HepG2 (cell line): ENCODE measurements around the gene TMEM44.

Experiments used
- NFIC ChIP-seq: IDR thresholded peaks from 2 replicates; pipeline ENCODE4 v1.6.1; 2012; ENCODE audit warnings: mild to moderate bottlenecking, low read length, inconsistent platforms
- NFKBIZ ChIP-seq: IDR thresholded peaks from 2 replicates; pipeline ENCODE4 v1.6.1; 2018; ENCODE audit warnings: missing genetic modification reagents, missing compliant biosample characterization
- POLR2A ChIP-seq, 2 experiments: IDR thresholded peaks; 2 replicates each; pipeline ENCODE4 v1.6.1; 2011; ENCODE audit warnings: low read depth in 2 of 2, low read length in 2 of 2, mild to moderate bottlenecking in 1 of 2, moderate library complexity in 1 of 2; ENCODE audit not compliant: insufficient read depth in 1 of 2
- RBM22 ChIP-seq: fragments of 200-400 bp; formaldehyde crosslinking; optimal IDR thresholded peaks from 2 replicates; pipeline ENCODE3; 2017; ENCODE audit warnings: mild to moderate bottlenecking, low read length, moderate library complexity
- RNF2 ChIP-seq: fragments of 450-650 bp; conservative IDR thresholded peaks from 2 replicates; pipeline ENCODE4 v1.6.1; 2016; ENCODE audit warnings: low read depth
- SKIL ChIP-seq: sonication (generic); formaldehyde crosslinking; IDR thresholded peaks from 2 replicates; pipeline ENCODE4 v1.8.0; 2022; ENCODE audit warnings: missing genetic modification reagents, mild to moderate bottlenecking, moderate library complexity, borderline replicate concordance
- SNAPC5 ChIP-seq: sonication (generic); formaldehyde crosslinking; IDR thresholded peaks from 2 replicates; pipeline ENCODE4 v1.8.1; 2023; ENCODE audit warnings: mild to moderate bottlenecking, missing genetic modification reagents, borderline replicate concordance
- ZBTB33 ChIP-seq: sonication (generic); formaldehyde crosslinking; IDR thresholded peaks from 2 replicates; pipeline ENCODE4 v1.4.0; 2020; ENCODE audit warnings: missing genetic modification reagents
- ZKSCAN1 ChIP-seq: fragments of 150-350 bp; IDR thresholded peaks from 2 replicates; pipeline ENCODE4 v1.6.1; 2014; ENCODE audit warnings: low read length
- ZNF232 ChIP-seq: sonication (generic); formaldehyde crosslinking; IDR thresholded peaks from 2 replicates; pipeline ENCODE4 v1.4.0; 2020; ENCODE audit warnings: missing genetic modification reagents, borderline replicate concordance
- ZNF468 ChIP-seq: sonication (generic); formaldehyde crosslinking; IDR thresholded peaks from 2 replicates; pipeline ENCODE4 v1.8.0; 2022; ENCODE audit warnings: mild to moderate bottlenecking, moderate library complexity, missing genetic modification reagents
- ZNF766 ChIP-seq: sonication (generic); formaldehyde crosslinking; IDR thresholded peaks from 2 replicates; pipeline ENCODE4 v1.5.0; 2020; ENCODE audit warnings: missing genetic modification reagents, borderline replicate concordance

GRCh38 chr3:194654443-194654842 lies 21.2 kb upstream of the TMEM44 start:
- TF ChIP-seq ZNF468 (no peak), ZBTB33 (CRISPR knock-in tag) (no peak), ZKSCAN1 (no peak), RBM22 (no peak), RNF2 (no peak), SKIL (no peak), NFIC (no peak), ZNF232 (CRISPR knock-in tag) (no peak), NFKBIZ (CRISPR knock-in tag) (no peak), ZNF766 (CRISPR knock-in tag) (no peak), POLR2A (IDR thresholded peaks at IDR 0.05; ENCODE audit: insufficient read depth in 1 of 2, low read depth in 2 of 2, low read length in 2 of 2) (no peak), SNAPC5 (CRISPR knock-in tag) (no peak)
